H9 (cell line): Measurements from ENCODE around the gene NECTIN1. TPM values are rescaled to one million over a fixed set of nuclear protein-coding genes. Genes with fewer than 3 reads are reported as not detected.

Experiments
- DNase-seq: peaks from one replicate; pipeline ENCODE4 v3.0.0-alpha.2; 2017
- H2AFZ ChIP-seq: one replicate; pipeline ENCODE4 v1.6.1; 2013; ENCODE audit warnings: mild to moderate bottlenecking, low read length, control low read depth, moderate library complexity
- H2AK5ac ChIP-seq: 2 replicates; pipeline ENCODE4 v1.6.1; 2013; ENCODE audit warnings: low read length, control low read depth, mixed read lengths; ENCODE audit not compliant: insufficient read length
- H2BK120ac ChIP-seq: one replicate; pipeline ENCODE4 v1.6.1; 2013; ENCODE audit warnings: low read depth, mild to moderate bottlenecking, low read length, control low read depth, inconsistent platforms; ENCODE audit not compliant: poor library complexity, severe bottlenecking
- H2BK12ac ChIP-seq: 2 replicates; pipeline ENCODE4 v1.6.1; 2013; ENCODE audit warnings: low read length, control low read depth, mixed read lengths, low read depth; ENCODE audit not compliant: insufficient read length
- H2BK15ac ChIP-seq: 2 replicates; pipeline ENCODE4 v1.6.1; 2013; ENCODE audit warnings: low read depth, low read length, control low read depth
- H2BK20ac ChIP-seq: one replicate; pipeline ENCODE4 v1.6.1; 2013; ENCODE audit warnings: low read depth, mild to moderate bottlenecking, low read length, control low read depth, inconsistent platforms; ENCODE audit not compliant: poor library complexity, severe bottlenecking
- H2BK5ac ChIP-seq: 2 replicates; pipeline ENCODE4 v1.6.1; 2013; ENCODE audit warnings: low read length, control low read depth, mixed read lengths; ENCODE audit not compliant: insufficient read length
- H3K14ac ChIP-seq: 2 replicates; pipeline ENCODE4 v1.6.1; 2013; ENCODE audit warnings: low read length, control low read depth; ENCODE audit not compliant: insufficient read depth
- H3K18ac ChIP-seq: 2 replicates; pipeline ENCODE4 v1.6.1; 2013; ENCODE audit warnings: low read depth, mild to moderate bottlenecking, mixed read lengths, low read length, control low read depth; ENCODE audit not compliant: insufficient read length
- H3K23ac ChIP-seq: 2 replicates; pipeline ENCODE4 v1.6.1; 2013; ENCODE audit warnings: low read length, control low read depth, mixed read lengths, low read depth; ENCODE audit not compliant: insufficient read length
- H3K23me2 ChIP-seq: 2 replicates; pipeline ENCODE4 v1.6.1; 2013; ENCODE audit warnings: low read depth, mild to moderate bottlenecking, mixed read lengths, low read length, control low read depth; ENCODE audit not compliant: insufficient read length, poor library complexity, severe bottlenecking
- H3K27ac ChIP-seq: 2 replicates; pipeline ENCODE4 v1.5.1; 2013; ENCODE audit warnings: low read length, control low read depth, mixed read lengths, low read depth; ENCODE audit not compliant: insufficient read length
- H3K27me3 ChIP-seq: 2 replicates; pipeline ENCODE4 v1.6.1; 2013; ENCODE audit warnings: low read length, control low read depth, inconsistent platforms; ENCODE audit not compliant: insufficient read depth
- H3K4ac ChIP-seq: 2 replicates; pipeline ENCODE4 v1.6.1; 2013; ENCODE audit warnings: low read depth, mild to moderate bottlenecking, control low read depth, inconsistent platforms, low read length, moderate library complexity
- H3K4me1 ChIP-seq: 2 replicates; pipeline ENCODE4 v1.6.1; 2013; ENCODE audit warnings: low read length, control low read depth, inconsistent platforms; ENCODE audit not compliant: insufficient read depth
- H3K4me2 ChIP-seq: 2 replicates; pipeline ENCODE4 v1.6.1; 2013; ENCODE audit warnings: low read length, control low read depth, mixed read lengths; ENCODE audit not compliant: insufficient read length, insufficient read depth
- H3K56ac ChIP-seq: 2 replicates; pipeline ENCODE4 v1.6.1; 2013; ENCODE audit warnings: low read depth, mild to moderate bottlenecking, mixed read lengths, low read length, control low read depth; ENCODE audit not compliant: insufficient read length
- H3K79me1 ChIP-seq: 2 replicates; pipeline ENCODE4 v1.6.1; 2013; ENCODE audit warnings: low read depth, mild to moderate bottlenecking, moderate library complexity, low read length, control low read depth, inconsistent platforms; ENCODE audit not compliant: insufficient read depth, poor library complexity, severe bottlenecking
- H3K79me2 ChIP-seq: 2 replicates; pipeline ENCODE4 v1.6.1; 2013; ENCODE audit warnings: low read length, control low read depth, inconsistent platforms; ENCODE audit not compliant: insufficient read depth
- H3K9ac ChIP-seq: 2 replicates; pipeline ENCODE4 v1.6.1; 2013; ENCODE audit warnings: low read length, control low read depth, mixed read lengths; ENCODE audit not compliant: insufficient read length; ENCODE audit errors: extremely low read depth
- H3K9me3 ChIP-seq: one replicate; pipeline ENCODE4 v1.6.1; 2013; ENCODE audit warnings: low read depth, low read length, inconsistent platforms; ENCODE audit not compliant: control insufficient read depth
- H3T11ph ChIP-seq: one replicate; pipeline ENCODE4 v1.6.1; 2013; ENCODE audit warnings: mild to moderate bottlenecking, low read length, control low read depth, inconsistent platforms
- H4K20me1 ChIP-seq: one replicate; pipeline ENCODE4 v1.6.1; 2013; ENCODE audit not compliant: control insufficient read depth, insufficient read length, insufficient read depth
- H4K5ac ChIP-seq: 2 replicates; pipeline ENCODE4 v1.6.1; 2013; ENCODE audit warnings: low read depth, mild to moderate bottlenecking, mixed read lengths, low read length, control low read depth; ENCODE audit not compliant: insufficient read length
- H4K8ac ChIP-seq: replicated peaks from 2 replicates; pipeline ENCODE4 v1.6.1; 2013; ENCODE audit warnings: low read length, control low read depth, mixed read lengths, low read depth; ENCODE audit not compliant: insufficient read length
- H4K91ac ChIP-seq: 2 replicates; pipeline ENCODE4 v1.6.1; 2013; ENCODE audit warnings: low read depth, mild to moderate bottlenecking, moderate library complexity, mixed read lengths, low read length, control low read depth; ENCODE audit not compliant: insufficient read length
- H3K27ac Mint-ChIP-seq, 3 experiments: 2 replicates in 2 of 3; 3 replicates in 1 of 3; pipeline ENCODE4 v1.8.0; 2020 to 2021; ENCODE audit warnings: mixed read lengths in 3 of 3, mild to moderate bottlenecking in 1 of 3, moderate library complexity in 1 of 3
- H3K27me3 Mint-ChIP-seq: 2 replicates; pipeline ENCODE4 v1.8.0; 2021; ENCODE audit warnings: low read depth, mild to moderate bottlenecking, moderate library complexity, mixed read lengths
- H3K36me3 Mint-ChIP-seq, 3 experiments: 2 replicates in 2 of 3; 3 replicates in 1 of 3; pipeline ENCODE4 v1.8.0; 2020 to 2021; ENCODE audit warnings: low read depth in 3 of 3, mixed read lengths in 3 of 3; ENCODE audit not compliant: insufficient read depth in 1 of 3
- H3K4me1 Mint-ChIP-seq, 2 experiments: 2 replicates each; pipeline ENCODE4 v1.8.0; 2020; ENCODE audit warnings: mixed read lengths in 2 of 2
- H3K4me3 Mint-ChIP-seq, 2 experiments: 2 replicates in 1 of 2; 3 replicates in 1 of 2; pipeline ENCODE4 v1.8.0; 2020 to 2021; ENCODE audit warnings: mild to moderate bottlenecking in 2 of 2, mixed read lengths in 2 of 2, moderate library complexity in 1 of 2
- H3K9me3 Mint-ChIP-seq, 2 experiments: 2 replicates in 1 of 2; 3 replicates in 1 of 2; pipeline ENCODE4 v1.8.0; 2020; ENCODE audit warnings: mild to moderate bottlenecking in 2 of 2, mixed read lengths in 2 of 2, moderate library complexity in 1 of 2
- WGBS: extraction: QIAGEN DNeasy Blood & Tissue Kit; methylation state at CpG from one replicate; pipeline ENCODE4 v1.1.7; 2013; ENCODE audit warnings: missing lambda C conversion rate, low lambda C conversion rate, mixed read lengths; ENCODE audit not compliant: insufficient read length; ENCODE audit errors: extremely low coverage; 5-methylcytosine and 5-hydroxymethylcytosine counted together
- total RNA-seq: library from RNA; stranded (reverse); gene quantifications from 2 replicates; pipeline ENCODE4 v1.2.1, GENCODE V29; 2021
- TF ChIP-seq, protein P1 (sequence below): fragments of 200-600 bp; sonication (generic); conservative IDR thresholded peaks from 3 replicates; pipeline ENCODE4 v1.8.0; 2021; ENCODE audit warnings: antibody characterized with exemption, mild to moderate bottlenecking

NECTIN1 gene
- total RNA-seq, 1 experiment from 2014 or later, result 113 TPM

- Histone ChIP-seq H2BK20ac (no peak overlapping the region), H3K9me3 (no peaks in the 10 kb centered on the region), H4K8ac (no peak overlapping the region), H2AFZ (no peak overlapping the region), H3K14ac (no peak overlapping the region), H2BK15ac (no peak overlapping the region), H2BK120ac (no peak overlapping the region), H4K20me1 (no peaks in the 10 kb centered on the region), H3T11ph (no peak overlapping the region), H3K56ac (no peak overlapping the region), H3K23me2 (no peaks in the 10 kb centered on the region), H3K9ac (no peak overlapping the region), H4K91ac (no peak overlapping the region), H3K4ac (no peak overlapping the region), H2AK5ac (no peak overlapping the region), H3K27me3 (no peaks in the 10 kb centered on the region), H3K79me1 (no peaks in the 10 kb centered on the region), H2BK5ac (no peak overlapping the region), H3K79me2 (no peaks in the 10 kb centered on the region), H3K4me2 (no peak overlapping the region), H3K4me1 (no peaks in the 10 kb centered on the region), H3K18ac (no peak overlapping the region), H3K23ac (no peak overlapping the region), H4K5ac (no peak overlapping the region), H2BK12ac (no peak overlapping the region), H3K27ac (no peak overlapping the region)
- TF ChIP-seq, protein P1, sequence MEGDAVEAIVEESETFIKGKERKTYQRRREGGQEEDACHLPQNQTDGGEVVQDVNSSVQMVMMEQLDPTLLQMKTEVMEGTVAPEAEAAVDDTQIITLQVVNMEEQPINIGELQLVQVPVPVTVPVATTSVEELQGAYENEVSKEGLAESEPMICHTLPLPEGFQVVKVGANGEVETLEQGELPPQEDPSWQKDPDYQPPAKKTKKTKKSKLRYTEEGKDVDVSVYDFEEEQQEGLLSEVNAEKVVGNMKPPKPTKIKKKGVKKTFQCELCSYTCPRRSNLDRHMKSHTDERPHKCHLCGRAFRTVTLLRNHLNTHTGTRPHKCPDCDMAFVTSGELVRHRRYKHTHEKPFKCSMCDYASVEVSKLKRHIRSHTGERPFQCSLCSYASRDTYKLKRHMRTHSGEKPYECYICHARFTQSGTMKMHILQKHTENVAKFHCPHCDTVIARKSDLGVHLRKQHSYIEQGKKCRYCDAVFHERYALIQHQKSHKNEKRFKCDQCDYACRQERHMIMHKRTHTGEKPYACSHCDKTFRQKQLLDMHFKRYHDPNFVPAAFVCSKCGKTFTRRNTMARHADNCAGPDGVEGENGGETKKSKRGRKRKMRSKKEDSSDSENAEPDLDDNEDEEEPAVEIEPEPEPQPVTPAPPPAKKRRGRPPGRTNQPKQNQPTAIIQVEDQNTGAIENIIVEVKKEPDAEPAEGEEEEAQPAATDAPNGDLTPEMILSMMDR, result no peak
- no peak for DNase-seq
- Mint-ChIP-seq H3K36me3 (no peaks in the 10 kb centered on the region; a peak in 1 of 7 replicates), H3K4me1 (peaks cover 23 to 29% of the 10 kb centered on the region in 2 experiments), H3K4me3 (no peak overlapping the region), H3K27ac (no peak overlapping the region), H3K9me3 (no peaks in the 10 kb centered on the region), H3K27me3 (peaks cover 50% of the 10 kb centered on the region)
- WGBS, result no CpG with 5 or more reads among the region's 5 CpGs
These were observed 27.3 kb upstream of the NECTIN1 start for GRCh38 chr11:119756169-119756865.
